K562 (cell line): ENCODE measurements around the gene PPP1R13L. TPM values are rescaled to one million over a fixed set of nuclear protein-coding genes. Genes with fewer than 3 reads are reported as not detected.

ENCODE experiments used
- ARID2 ChIP-seq: fragments of 450-650 bp; IDR thresholded peaks from 2 replicates; pipeline ENCODE4 v1.6.1; 2017; ENCODE audit warnings: antibody characterized with exemption, mild to moderate bottlenecking
- CXXC5 ChIP-seq: fragments of 250-450 bp; sonication (Bioruptor Pico); IDR thresholded peaks from 2 replicates; pipeline ENCODE4 v1.8.0; 2022; ENCODE audit warnings: inconsistent platforms, mild to moderate bottlenecking, moderate library complexity
- DIDO1 ChIP-seq: fragments of 450-650 bp; IDR thresholded peaks from 2 replicates; pipeline ENCODE4 v1.6.1; 2016; ENCODE audit warnings: low read depth, missing biosample characterization, missing genetic modification characterization
- HSF4 ChIP-seq: fragments of 250-450 bp; sonication (Bioruptor Pico); IDR thresholded peaks from 2 replicates; pipeline ENCODE4 v2.1.2; 2022; ENCODE audit warnings: mild to moderate bottlenecking, moderate library complexity, borderline replicate concordance
- POLR3G ChIP-seq: IDR thresholded peaks from 2 replicates; pipeline ENCODE4 v1.6.1; 2011; ENCODE audit not compliant: insufficient read length, insufficient replicate concordance; ENCODE audit errors: extremely low read depth
- RNF219 ChIP-seq: fragments of 250-450 bp; sonication (Bioruptor Pico); IDR thresholded peaks from 2 replicates; pipeline ENCODE4 v1.5.0; 2022; ENCODE audit warnings: mild to moderate bottlenecking
- STAT5A ChIP-seq: IDR thresholded peaks from 2 replicates; pipeline ENCODE4 v1.6.1; 2012; ENCODE audit warnings: low read length, inconsistent platforms, borderline replicate concordance
- TBL1XR1 ChIP-seq, 2 experiments: IDR thresholded peaks; 2 replicates each; pipeline ENCODE4 v1.6.1; 2012; ENCODE audit warnings: improper control_type of control experiment in 2 of 2, low read length in 2 of 2, mild to moderate bottlenecking in 1 of 2
- THAP7 ChIP-seq: fragments of 250-450 bp; sonication (Bioruptor Pico); IDR thresholded peaks from 2 replicates; pipeline ENCODE4 v1.5.0; 2021
- ZBTB1 ChIP-seq: sonication (generic); formaldehyde crosslinking; IDR thresholded peaks from 2 replicates; pipeline ENCODE4 v1.8.1; 2023; ENCODE audit warnings: missing genetic modification reagents, low read depth, mild to moderate bottlenecking, borderline replicate concordance
- ZNF23 ChIP-seq: fragments of 250-450 bp; sonication (Bioruptor Pico); IDR thresholded peaks from 2 replicates; pipeline ENCODE4 v1.4.0; 2020; ENCODE audit warnings: mild to moderate bottlenecking
- ZNF589 ChIP-seq: fragments of 200-800 bp; sonication (Bioruptor generic); IDR thresholded peaks from 2 replicates; pipeline ENCODE4 v1.6.1; 2016; ENCODE audit warnings: low read depth, missing genetic modification characterization, missing compliant biosample characterization
- ZSCAN32 ChIP-seq: fragments of 450-650 bp; formaldehyde crosslinking; IDR thresholded peaks from 2 replicates; pipeline ENCODE4 v1.4.0; 2020; ENCODE audit warnings: mild to moderate bottlenecking, moderate library complexity
- polyA plus RNA-seq, 8 experiments: library from polyadenylated mRNA; depleted of rRNA in 4 of 8; stranded (reverse) in 5 of 8; unstranded in 3 of 8; fragments of >200 nt; fragmentation: Nextera tagmentation in 2 of 8; fragmentation: Illumina TruSeq in 1 of 8; extraction: Ambion mirVana in 2 of 8; extraction: Trizol in 1 of 8; gene quantifications; 2 replicates each; pipeline versions ENCODE4 v1.2.1 to v1.2.3, GENCODE V29; 2011 to 2014; ENCODE audit warnings: inconsistent platforms in 1 of 8, missing spikeins in 1 of 8
- total RNA-seq, 7 experiments: library from RNA; depleted of rRNA in 6 of 7; stranded (reverse); fragments of >200 nt in 6 of 7; fragmentation: Illumina TruSeq in 2 of 7; extraction: Trizol in 2 of 7; gene quantifications; 2 replicates each; pipeline versions ENCODE4 v1.2.1 to v1.2.3, GENCODE V29; 2011 to 2021; ENCODE audit warnings: low replicate concordance in 1 of 7
- TF ChIP-seq, protein P1 (sequence below): sonication (generic); IDR thresholded peaks from 2 replicates; pipeline ENCODE4 v1.6.1; 2016
- TF ChIP-seq, protein P2 (sequence below): fragments of 250-450 bp; sonication (Bioruptor Pico); IDR thresholded peaks from 2 replicates; pipeline ENCODE4 v1.8.0; 2021; ENCODE audit warnings: moderate library complexity, mild to moderate bottlenecking, inconsistent platforms
- TF ChIP-seq, protein P3 (sequence below): sonication (generic); formaldehyde crosslinking; IDR thresholded peaks from 2 replicates; pipeline ENCODE4 v1.8.1; 2023; ENCODE audit warnings: mild to moderate bottlenecking, missing genetic modification reagents
- TF ChIP-seq, protein P4 (sequence below): fragments of 450-650 bp; formaldehyde crosslinking; IDR thresholded peaks from 2 replicates; pipeline ENCODE4 v1.4.0; 2020; ENCODE audit warnings: mild to moderate bottlenecking, moderate library complexity

The PPP1R13L gene
- total and polyA plus RNA-seq, 9 of the 15 experiments (the other 6 are each of a cell fraction or from before 2014, with no cell fraction given) = 0.32 to 6.7 (median 2.0) TPM

DNA sequence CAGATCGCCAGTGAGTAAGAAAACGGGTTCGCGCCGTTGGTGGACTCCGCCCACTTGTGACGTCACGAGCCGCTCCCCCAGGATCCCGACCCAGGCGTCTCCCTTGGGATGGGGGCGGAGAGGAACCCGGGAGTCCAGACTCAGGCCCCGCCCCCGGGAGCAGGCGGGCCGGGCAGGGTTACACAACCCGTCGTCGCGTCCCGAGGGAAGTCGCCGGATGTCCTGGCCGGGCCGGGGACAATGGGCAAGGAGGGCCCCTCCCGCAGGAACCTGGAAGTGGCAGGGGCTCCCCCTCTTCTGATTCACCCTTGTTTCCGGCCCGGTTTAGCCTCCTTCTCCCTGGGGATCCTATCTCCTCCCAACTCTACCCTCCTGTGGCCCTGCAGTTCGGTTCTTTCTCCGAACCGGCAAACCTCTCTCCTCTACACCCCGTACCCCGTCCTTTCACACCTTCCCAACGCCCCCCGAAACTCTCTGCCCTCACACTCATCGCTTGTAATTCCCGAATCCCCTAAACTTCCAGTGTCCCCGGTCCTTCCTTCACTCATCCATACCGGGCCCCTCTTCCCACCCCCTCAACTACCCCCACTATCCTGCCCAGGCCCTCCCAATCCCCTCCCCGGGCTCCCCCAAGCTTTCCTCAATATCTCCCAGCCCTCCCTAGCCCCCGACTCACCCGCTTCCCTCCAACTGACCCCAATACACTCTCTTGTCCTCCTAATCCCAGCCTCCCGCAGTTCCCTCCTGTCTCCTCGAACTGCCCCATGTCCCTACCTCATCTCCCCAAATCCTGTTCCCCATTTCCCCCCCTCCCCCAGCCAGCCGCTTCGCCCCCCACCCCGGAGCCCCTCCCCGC lies 38.8 kb upstream of the PPP1R13L start (continued):
- no peak for TF ChIP-seq THAP7 (CRISPR knock-in tag)
- TF ChIP-seq, protein P1, sequence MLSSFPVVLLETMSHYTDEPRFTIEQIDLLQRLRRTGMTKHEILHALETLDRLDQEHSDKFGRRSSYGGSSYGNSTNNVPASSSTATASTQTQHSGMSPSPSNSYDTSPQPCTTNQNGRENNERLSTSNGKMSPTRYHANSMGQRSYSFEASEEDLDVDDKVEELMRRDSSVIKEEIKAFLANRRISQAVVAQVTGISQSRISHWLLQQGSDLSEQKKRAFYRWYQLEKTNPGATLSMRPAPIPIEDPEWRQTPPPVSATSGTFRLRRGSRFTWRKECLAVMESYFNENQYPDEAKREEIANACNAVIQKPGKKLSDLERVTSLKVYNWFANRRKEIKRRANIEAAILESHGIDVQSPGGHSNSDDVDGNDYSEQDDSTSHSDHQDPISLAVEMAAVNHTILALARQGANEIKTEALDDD = no peak
- TF ChIP-seq CXXC5 (CRISPR knock-in tag) = peak; percentile 85
- TF ChIP-seq ZNF589 (CRISPR knock-in tag) = no peak
- TF ChIP-seq ZNF23 (CRISPR knock-in tag) = no peak
- 0 out of 2 replicates have a peak, but pooled peaks have one; percentile 9 for TF ChIP-seq ARID2
- TF ChIP-seq RNF219 (CRISPR knock-in tag) = no peak
- TF ChIP-seq, protein P2, sequence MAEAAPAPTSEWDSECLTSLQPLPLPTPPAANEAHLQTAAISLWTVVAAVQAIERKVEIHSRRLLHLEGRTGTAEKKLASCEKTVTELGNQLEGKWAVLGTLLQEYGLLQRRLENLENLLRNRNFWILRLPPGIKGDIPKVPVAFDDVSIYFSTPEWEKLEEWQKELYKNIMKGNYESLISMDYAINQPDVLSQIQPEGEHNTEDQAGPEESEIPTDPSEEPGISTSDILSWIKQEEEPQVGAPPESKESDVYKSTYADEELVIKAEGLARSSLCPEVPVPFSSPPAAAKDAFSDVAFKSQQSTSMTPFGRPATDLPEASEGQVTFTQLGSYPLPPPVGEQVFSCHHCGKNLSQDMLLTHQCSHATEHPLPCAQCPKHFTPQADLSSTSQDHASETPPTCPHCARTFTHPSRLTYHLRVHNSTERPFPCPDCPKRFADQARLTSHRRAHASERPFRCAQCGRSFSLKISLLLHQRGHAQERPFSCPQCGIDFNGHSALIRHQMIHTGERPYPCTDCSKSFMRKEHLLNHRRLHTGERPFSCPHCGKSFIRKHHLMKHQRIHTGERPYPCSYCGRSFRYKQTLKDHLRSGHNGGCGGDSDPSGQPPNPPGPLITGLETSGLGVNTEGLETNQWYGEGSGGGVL (CRISPR knock-in tag) = no peak
- TF ChIP-seq, protein P3, sequence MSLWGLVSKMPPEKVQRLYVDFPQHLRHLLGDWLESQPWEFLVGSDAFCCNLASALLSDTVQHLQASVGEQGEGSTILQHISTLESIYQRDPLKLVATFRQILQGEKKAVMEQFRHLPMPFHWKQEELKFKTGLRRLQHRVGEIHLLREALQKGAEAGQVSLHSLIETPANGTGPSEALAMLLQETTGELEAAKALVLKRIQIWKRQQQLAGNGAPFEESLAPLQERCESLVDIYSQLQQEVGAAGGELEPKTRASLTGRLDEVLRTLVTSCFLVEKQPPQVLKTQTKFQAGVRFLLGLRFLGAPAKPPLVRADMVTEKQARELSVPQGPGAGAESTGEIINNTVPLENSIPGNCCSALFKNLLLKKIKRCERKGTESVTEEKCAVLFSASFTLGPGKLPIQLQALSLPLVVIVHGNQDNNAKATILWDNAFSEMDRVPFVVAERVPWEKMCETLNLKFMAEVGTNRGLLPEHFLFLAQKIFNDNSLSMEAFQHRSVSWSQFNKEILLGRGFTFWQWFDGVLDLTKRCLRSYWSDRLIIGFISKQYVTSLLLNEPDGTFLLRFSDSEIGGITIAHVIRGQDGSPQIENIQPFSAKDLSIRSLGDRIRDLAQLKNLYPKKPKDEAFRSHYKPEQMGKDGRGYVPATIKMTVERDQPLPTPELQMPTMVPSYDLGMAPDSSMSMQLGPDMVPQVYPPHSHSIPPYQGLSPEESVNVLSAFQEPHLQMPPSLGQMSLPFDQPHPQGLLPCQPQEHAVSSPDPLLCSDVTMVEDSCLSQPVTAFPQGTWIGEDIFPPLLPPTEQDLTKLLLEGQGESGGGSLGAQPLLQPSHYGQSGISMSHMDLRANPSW (CRISPR knock-in tag) = 0 out of 2 replicates have a peak, but pooled peaks have one; percentile 45
- TF ChIP-seq ZSCAN32 = no peak
- TF ChIP-seq HSF4 = no peak
- TF ChIP-seq, protein P4, sequence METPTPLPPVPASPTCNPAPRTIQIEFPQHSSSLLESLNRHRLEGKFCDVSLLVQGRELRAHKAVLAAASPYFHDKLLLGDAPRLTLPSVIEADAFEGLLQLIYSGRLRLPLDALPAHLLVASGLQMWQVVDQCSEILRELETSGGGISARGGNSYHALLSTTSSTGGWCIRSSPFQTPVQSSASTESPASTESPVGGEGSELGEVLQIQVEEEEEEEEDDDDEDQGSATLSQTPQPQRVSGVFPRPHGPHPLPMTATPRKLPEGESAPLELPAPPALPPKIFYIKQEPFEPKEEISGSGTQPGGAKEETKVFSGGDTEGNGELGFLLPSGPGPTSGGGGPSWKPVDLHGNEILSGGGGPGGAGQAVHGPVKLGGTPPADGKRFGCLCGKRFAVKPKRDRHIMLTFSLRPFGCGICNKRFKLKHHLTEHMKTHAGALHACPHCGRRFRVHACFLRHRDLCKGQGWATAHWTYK = no peak
- TF ChIP-seq DIDO1 (tag) = no peak
- no peak for TF ChIP-seq POLR3G
- TF ChIP-seq TBL1XR1 (IDR thresholded peaks at IDR 0.05; ENCODE audit: low read length in 2 of 2) = no peak
- TF ChIP-seq STAT5A = no peak
- no peak for TF ChIP-seq ZBTB1 (CRISPR knock-in tag)
